Measurements from ENCODE around the gene PPIAL4G.
"Not testable (repeated sequence)": the region's sequence is repeated elsewhere in the genome, so short reads cannot be mapped to it uniquely, and the experiment has no call there.

Gene PPIAL4G

DNA sequence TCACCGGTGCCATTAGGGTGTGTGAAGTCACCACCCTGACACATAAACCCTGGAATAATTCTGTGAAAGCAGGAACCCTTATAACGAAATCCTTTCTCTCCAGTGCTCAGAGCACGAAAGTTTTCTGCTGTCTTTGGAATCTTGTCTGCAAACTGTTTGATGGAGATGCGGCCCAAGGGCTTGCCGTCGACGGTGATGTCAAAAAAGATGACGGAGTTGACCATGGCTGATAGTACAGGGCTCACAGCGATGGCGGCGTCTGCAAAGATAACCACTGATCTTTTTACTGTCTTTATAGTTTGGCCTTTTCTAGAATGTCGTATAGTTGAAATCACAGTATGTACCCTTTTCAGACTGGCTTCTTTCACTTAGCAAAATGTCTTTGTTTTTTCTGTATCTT lies at the start of gene PPIAL4G:
Gene PPIAL4G (minus strand): TSS at position 274 of the 400 bp plus-strand sequence. CDS start 50 bp downstream, at position 224.
- not testable (repeated sequence) for DNase-seq (ENCODE audit: low read depth)

- DNase-seq (ENCODE audit: low read depth): not testable (repeated sequence)
Measured at GRCh38 chr1:148532158-148532557, 49.1 kb upstream of the PPIAL4G start.

DNA sequence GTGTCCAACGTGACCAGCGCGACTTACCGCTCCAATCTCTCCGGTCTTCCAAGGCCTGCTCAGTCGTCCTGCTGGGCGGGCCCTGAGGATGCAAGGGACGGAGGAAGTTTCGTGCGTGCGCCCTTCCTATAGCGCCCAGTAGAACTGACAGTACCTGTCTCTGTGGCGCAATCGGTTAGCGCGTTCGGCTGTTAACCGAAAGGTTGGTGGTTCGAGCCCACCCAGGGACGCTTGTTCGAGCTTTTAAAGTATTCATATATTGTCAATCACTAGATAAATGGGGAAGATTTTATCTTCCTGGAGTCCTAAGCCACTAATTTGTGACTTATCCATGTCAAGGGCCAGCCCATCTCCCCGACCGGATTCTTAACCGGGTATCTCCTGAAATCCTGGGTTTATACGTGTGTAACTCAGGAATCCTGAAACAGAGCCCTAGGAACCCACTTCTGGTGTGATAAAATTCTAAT lies 46.0 kb upstream of the PPIAL4G start:
- peak; percentile 60 for DNase-seq (ENCODE audit: low read depth)

- not testable (repeated sequence) for DNase-seq (ENCODE audit: low read depth)
Measured at GRCh38 chr1:148528591-148528990, 45.5 kb upstream of the PPIAL4G start.

DNA sequence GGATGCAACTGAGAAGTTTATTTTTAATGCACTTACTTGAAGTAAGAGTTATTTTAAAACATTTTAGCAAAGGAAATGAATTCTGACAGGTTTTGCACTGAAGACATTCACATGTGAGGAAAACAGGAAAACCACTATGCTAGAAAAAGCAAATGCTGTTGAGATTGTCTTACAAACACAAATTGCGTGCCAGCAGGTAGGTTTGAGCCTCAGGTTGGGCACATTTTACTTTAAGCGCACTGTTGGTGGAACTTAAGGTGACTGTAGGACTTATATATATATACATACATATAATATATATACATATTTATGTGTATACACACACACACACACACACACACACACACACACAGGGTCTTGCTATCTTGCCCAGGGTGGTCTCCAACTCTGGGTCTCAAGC lies 43.5 kb upstream of the PPIAL4G start:
- not testable (repeated sequence) for DNase-seq (ENCODE audit: low read depth)

- DNase-seq (ENCODE audit: low read depth): not testable (repeated sequence)
Measured at GRCh38 chr1:148523205-148524144, 40.4 kb upstream of the PPIAL4G start.

DNA sequence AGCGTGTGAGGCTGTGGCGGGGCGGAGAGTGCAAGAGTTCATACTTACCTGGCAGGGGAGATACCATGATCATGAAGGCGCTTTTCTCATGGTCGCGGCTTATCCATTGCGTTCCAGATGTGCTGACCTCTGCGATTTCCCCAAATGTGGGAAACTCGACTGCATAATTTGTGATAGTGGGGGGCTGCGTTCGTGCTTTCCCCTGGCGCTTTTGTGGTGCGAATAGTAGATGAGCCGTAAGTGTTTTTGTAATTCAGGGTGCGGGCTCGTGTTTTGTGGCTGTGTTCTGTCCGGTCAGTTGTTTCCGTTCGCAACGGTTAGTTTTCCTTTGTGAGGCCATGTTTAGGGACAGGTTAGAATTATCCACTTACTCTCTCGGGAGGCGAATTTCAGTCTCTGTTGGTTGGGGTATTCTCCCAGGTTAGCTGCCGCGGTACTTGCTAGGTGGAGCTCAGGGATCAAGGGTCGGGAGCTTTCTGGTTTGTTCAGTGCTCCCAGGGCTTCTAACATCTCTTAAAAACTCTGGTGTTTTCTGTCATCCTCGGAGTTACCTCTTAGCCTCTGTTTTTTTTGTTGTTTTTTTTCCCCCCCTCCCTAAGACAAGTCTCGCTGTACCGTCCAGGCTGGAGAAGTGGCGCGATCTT lies 39.6 kb upstream of the PPIAL4G start:
- peak; percentile 81 for DNase-seq (ENCODE audit: low read depth)

DNA sequence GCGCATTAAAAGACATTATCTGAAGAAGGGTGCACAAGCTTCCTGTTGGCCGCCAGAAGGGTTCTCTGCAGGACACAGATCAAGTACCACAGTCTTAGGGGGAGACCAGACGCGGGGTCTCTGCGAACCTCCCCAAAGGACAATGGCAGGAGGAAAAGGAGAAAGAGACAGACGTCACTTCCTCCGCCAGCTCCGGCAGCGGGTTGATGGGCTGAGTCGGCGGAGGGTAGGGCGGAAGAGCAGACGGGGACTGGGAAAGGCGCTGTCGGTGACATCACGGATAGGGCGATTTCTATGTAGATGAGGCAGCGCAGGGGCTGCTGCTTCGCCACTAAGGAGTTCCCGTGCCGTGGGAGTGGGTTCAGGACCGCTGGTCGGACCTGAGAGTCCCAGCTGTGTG lies 39.0 kb upstream of the PPIAL4G start:
- DNase-seq (ENCODE audit: low read depth): peak; percentile 64

DNA sequence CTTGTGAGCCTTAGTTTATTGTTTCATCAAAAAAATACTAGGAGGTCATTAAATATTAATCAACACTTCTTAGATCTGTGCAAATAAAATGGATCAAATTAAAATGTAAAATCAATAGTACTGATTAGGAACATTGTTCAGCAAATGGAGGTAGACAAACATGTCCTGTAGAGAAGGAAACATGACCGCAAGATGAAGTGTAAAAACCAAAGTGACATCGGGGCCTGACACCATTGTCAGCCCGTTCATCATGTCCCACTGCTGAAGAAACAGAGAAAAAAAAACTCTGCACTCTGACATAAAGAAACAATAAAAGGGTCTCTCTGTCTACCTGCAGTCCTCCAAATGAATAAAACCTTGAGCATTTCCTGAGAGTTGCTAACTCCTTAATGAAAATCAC lies 31.2 kb upstream of the PPIAL4G start:
- not testable (repeated sequence) for DNase-seq (ENCODE audit: low read depth)

DNA sequence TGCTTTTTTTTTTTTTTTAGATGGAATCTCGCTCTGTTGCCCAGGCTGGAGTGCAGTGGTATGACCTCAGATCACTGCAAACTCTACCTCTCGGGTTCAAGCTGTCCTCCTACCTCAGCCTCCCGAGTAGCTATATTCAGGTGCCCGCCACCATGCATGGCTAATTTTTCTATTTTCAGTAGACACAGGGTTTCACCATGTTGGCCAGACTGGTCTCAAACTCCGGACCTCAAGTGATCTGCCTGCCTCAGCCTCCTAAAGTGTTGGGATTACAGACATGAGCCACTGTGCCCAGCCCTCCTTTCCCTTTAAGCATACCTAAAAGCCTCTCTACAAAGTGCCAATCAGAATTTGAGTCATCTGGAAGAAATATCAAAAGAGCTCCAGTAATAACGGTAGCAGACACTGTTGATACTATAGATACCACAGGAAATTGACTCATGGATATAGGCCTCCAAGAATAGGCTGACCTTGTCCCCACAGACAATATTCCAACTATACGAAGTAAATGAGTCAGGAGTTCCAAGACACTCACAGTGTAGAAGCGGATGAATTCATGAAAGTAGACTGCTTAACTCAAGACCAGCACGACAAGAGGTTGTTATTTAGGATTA lies 29.6 kb upstream of the PPIAL4G start:
- not testable (repeated sequence) for DNase-seq (ENCODE audit: low read depth)

DNA sequence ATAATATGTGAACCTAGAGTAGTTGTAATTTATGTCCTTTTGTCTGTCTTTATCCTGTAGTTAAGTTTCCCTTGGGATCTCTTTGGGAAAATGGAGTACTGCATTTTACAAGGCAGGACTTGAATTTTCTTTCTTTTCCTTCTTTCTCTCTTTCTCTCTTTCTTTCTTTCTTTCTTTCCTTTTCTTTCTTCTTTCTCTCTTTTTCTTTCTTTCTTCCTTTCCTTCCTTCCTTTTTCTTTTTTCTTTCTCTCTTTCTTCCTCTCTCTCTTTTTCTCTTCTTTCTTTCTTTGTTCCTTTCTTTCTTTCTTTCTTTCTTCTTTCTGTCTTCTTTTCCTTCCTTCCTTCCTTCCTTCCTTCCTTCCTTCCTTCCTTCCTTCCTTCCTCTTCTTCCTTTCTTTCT lies 10.8 kb upstream of the PPIAL4G start:
- DNase-seq (ENCODE audit: low read depth): not testable (repeated sequence)

GRCh38 chr1:148481134-148481533 lies 2.0 kb downstream of the PPIAL4G start:
- DNase-seq (ENCODE audit: low read depth): peak; percentile 0

DNA sequence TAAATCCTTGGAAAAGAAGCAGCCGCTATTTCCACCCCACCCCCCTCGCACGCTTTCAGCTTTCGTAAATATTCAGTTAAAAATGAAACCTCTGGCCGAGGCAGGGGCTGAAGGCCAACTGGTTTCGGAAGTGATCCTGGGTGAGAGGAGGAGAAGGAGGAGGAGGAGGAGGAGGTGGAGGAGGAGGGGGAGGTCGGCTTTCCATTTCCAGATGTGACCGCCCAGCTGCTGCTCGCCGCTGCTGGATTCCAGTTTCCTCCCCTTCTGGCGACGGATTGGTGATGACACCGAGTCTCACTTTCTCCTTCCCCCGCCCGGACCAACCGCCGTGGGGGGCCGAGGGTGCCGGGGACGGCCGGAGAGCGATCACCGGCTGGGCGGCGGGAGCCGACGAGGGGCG lies 23.4 kb downstream of the PPIAL4G start:
- not testable (repeated sequence) for DNase-seq (ENCODE audit: low read depth)

DNA sequence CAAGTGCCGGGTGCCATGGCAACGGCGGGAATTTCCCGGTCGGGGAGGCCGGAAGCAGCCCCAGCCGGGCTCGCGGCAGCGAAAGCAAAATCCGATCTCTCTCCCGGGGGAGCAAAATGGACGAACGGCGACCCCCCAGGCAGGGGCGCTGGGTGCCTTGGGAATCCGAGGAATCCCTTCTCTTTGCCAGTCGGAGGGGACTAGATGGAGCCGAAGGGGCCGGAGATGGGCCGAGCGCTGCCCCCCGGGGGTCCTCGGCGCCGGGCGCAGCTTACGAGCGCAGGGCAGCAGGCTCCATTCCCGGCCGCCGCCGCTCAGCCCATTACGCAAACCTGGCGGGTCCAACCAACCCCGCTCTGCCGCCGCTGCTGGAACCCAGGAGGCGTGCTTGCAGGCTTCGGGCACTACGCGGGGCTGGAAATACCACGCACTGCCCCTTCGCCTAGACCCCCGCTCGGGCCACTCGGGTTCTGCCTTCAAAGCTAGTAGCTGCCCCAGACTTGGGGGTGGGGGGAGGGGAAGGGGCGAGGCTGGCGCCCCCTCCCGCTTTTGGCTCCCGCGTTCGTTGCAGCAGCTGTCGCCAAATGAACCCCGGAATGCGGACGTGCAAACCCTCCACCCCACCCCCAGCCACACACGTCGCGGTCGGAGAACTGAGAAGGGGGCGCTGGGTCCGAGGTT lies 24.1 kb downstream of the PPIAL4G start:
- peak; percentile 19 for DNase-seq (ENCODE audit: low read depth)

GRCh38 chr1:148458398-148458797 lies 24.7 kb downstream of the PPIAL4G start:
- DNase-seq (ENCODE audit: low read depth): not testable (repeated sequence)

DNA sequence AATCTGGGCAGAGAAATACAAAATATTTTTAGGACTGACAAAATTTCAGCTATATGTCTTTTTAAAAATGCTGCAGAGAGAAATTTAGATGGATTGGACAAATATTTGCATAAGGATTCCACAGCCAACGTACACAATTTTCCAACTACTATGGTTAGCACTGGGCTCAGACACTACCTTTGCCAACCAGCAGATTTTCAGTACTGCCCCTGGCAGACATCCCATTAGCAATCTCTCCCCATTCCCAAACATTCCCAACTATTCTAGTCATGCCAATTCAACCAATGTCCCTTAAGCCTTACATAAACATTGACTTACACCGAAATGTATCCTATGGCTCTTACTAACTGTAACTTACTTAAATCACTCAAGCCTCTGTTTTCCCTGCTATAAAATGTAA lies 30.3 kb downstream of the PPIAL4G start:
- not testable (repeated sequence) for DNase-seq (ENCODE audit: low read depth)

DNA sequence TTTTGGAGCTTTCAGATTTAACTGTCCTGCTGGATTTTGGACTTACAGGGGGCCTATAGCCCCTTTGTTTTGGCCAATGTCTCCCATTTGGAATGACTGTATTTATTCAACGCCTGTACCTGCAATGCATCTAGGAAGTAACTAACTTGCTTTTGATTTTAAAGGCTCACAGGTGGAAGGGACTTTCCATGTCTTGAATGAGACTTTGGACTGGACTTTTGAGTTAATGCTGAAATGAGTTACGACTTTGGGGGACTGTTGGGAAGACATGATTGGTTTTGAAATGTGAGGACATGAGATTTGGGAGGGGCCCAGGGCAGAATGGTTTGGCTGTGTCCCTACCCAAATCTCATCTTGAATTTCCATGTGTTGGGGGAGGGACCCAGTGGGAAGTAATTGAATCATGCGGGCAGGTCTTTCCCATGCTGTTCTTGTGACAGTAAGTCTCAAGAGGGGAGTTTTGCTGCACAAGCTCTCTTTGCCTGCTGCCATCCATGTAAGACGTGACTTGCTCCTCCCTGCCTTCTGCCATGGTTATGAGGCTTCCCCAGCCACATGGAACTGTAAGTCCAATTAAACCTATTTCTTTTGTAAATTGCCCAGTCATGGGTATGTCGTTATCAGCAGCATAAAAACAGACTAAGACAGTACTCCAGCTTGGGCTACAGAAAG lies 43.3 kb downstream of the PPIAL4G start:
- not testable (repeated sequence) for DNase-seq (ENCODE audit: low read depth)

- no peak for DNase-seq (ENCODE audit: low read depth)
Measured at GRCh38 chr1:148435406-148435805, 47.7 kb downstream of the PPIAL4G start.

- no peak for DNase-seq (ENCODE audit: low read depth)
Measured at GRCh38 chr1:148434832-148435231, 48.3 kb downstream of the PPIAL4G start.

DNA sequence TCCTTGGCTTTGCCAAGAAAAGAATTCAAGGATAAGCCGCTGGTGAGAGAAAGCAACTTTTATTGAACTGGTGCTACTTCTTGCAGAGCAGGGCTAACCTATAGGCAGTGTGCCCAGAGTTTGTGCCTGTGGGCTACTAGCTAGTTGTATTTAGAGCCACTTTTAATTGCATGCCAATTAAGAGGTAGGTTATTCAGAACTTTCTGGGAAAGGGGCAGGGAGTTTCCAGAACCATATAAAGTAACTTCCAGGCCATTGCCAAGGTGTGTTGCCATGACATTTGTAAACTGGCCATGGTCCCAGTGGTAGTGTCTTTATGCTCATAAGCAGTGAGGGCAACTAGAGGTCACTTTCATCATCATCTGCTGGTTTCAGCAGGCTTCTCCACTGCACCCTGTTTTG lies 50.2 kb downstream of the PPIAL4G start:
- DNase-seq (ENCODE audit: low read depth): not testable (repeated sequence)

Data from stimulated activated CD8-positive, alpha-beta memory T cell treated with anti-CD3 and anti-CD28 coated beads, Interleukin-4, amount 100 ng/mL, for 24 hours (primary cell).